ENCODE results near the gene ALDH7A1.
"Not testable (repeated sequence)": the region's sequence is repeated elsewhere in the genome, so short reads cannot be mapped to it uniquely, and the experiment has no call there.

ALDH7A1 gene

GRCh38 chr5:126527892-126528291 lies 67.1 kb downstream of the ALDH7A1 start:
- no peak for DNase-seq

DNA sequence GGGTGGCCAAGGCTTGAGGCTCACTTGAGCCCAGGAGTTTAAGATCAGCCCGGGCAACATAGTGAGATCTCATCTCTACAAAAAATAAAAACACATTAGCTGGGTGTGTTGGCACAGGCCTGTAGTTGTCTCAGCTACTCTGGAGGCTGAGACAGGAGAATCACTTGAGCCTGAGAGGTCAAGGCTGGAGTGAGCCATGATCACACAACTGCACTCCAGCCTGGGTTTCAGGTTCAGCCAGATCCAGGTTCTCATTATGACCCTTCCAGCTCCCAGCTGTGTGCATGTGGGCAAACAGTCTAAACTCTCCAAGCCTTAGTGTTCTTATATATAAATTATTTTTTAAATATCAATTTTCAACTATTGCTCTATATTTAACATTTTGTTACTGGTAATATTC lies 67.9 kb downstream of the ALDH7A1 start:
- no peak for DNase-seq

DNA sequence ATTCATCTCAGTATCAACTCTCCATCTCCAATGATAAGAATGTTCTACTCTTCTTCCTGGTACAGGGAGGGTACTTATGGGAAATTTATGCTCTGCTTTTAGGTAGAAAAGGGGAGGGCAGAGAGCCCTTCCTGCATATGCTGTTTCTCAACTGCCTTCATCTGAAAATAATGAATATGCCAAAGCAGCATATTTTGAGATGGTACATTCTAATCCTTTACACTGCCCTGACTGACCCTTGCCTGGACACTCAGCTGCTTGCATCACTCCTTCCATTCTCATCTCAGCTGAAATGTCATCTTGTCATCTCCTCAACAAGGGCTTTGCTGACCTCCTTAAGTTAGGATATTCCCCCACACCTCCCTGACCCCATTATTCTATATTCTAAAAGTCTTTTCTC lies 68.5 kb downstream of the ALDH7A1 start:
- no peak for DNase-seq

DNA sequence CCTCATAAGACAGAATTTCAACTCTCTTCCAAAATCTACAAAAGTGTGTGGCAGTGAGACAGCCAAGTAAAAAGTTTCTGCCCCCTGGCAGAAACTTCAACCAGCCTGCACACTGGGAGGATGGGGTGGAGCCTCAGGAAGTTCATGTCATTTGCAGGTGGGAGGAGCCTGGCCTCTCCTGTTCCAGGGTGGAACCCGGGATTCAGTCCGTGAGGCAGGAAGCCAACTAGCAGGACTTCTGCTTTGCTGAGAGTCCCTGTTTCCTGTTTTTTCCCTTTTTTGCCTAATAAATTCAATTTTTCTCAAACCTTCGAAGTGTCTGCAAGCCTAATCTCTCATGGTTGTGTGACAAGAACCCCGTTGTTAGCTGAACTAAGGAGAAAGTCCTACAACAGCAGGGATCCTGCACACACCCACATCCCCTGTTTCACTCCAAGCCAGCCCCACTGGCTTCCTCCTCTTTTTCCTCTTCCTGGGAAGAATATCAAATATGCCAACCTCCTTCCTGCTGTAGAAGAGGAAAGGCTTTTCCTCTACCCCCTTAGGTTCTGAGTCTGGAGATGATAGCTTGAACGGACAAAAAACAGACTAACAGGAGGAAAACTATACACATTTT lies 69.3 kb downstream of the ALDH7A1 start:
- DNase-seq, result no peak

DNA sequence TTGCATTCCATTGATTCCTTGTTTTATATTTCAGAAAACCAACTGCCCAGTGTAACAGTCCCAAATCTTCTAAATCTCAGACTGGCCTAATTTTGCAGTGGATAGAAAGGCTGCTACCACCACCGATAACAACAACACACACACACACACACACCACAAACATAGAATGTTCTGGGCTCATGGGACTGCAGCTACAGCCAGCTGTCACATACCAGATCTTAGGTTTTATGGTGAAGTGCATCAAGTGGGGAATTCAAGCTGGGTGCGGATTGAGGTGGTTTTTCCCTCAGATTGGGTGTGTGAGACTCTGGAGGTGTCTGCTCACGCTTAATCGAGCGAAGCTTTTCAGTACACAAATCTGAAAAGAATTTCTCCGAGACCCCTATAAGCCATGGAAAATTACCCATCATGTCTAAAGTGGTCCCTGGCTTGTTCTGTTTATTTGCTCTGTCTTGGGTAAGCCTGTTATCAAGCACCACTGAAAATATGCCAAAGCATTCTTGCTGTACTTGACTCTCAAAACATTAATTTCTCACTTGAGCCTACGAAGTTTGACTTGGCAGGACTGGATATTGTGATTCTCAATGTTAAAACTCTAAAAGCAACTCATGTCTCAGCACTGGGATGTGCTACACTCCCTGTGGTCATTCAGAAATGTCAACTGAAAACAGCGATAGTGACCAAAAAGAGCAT lies 71.1 kb downstream of the ALDH7A1 start:
- DNase-seq, result no peak

DNA sequence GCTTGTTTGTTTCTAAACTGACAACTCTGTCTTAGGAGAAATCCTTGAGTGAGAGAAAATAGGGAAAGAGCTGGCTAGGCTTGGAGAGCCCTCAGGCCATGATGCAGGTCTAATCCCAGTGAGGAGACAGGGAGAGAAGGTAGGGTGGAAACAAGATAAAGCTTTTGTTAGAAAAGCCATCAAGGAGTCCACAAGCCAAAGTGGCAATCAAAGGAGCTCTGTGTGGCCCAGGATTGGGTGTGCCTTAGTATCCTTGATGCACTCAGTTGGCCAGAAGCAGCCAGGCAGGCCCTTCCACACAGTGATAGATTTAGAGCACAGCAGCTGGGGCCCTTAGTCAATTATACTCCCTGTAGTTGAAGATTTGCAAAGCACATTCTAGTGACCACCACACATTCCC lies 73.9 kb downstream of the ALDH7A1 start:
- no peak for DNase-seq

DNA sequence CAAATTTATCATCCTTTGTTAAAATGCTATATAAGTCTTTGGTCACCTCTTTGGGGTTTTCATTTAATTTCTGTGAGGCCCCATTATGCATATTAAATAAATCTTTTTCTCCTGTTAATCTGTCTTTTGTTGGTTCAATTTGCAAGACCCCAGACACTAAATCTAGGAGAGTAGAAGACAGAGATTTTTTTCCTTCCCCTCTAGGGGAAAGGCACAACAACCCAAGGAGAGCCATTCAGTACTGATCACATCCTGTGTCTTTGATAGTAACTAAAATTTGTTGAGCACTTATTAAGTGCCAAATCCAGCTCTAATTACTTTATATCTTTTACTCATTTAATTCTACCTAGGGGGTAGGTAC lies 74.4 kb downstream of the ALDH7A1 start:
- no peak for DNase-seq

DNA sequence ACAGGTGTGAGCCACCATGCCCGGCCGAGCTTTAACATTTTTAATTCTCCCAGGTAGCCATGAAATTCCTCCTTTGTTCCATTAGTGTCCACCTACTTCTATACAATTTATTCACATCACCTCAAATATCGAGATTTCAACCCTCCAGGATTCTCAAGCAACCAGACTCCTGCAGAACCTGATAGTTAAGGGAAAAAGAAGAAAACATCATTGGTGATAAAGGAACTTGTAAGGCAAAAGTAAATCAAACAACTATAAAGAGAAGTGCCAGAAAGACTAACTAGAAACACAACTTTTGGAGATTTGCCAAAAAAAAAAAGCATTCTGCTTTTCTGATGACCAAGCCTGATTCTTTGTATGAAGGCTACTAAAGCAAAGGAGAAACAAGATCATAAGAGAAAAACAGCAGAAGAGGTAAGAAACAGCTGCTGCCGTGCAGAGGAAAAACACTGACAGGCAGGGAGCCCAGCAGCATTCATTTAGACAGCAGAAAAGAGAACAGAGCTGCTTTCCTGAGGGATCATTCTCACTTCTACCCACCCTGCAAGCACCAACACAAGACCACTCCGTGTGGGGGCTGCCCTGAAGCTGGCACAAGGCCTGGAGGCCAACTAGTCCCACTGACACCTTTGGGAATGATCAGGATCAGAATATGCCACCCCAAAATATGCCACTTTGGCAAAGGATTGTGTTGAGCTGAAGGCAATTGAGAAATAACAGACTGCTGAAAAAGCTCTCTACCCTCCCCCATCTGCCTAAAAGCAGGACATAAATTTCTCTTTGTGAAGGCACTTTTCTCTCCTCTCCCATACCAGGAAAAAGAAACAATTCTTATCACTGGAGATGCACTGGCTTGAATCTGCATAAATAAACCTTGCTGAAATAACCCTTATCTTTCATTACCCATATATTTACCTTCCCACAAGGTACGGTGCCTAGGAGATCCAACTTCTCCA lies 75.1 kb downstream of the ALDH7A1 start:
- no peak for DNase-seq

- DNase-seq, result not testable (repeated sequence)
Measured at GRCh38 chr5:126519223-126519622, 75.8 kb downstream of the ALDH7A1 start.

DNA sequence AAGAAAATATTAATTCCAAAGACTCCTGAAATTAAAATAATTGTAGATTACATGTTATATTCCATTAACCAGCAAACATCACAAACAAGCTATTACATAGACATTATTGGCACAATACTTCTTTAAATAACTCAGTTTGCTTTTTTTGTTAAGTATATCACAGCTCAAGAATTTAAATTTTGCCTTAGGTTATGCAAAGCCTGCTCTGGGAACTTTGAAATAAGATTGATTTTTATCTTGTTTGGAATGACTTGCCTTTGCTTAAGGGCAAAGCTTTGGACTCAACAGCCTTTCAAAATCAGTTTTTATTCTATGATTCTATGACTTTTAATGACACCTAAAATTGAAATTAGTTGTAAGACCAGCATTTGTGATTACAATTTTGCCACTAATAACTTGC lies 78.2 kb downstream of the ALDH7A1 start:
- no peak for DNase-seq

GRCh38 chr5:126516133-126516532 lies 78.9 kb downstream of the ALDH7A1 start:
- DNase-seq, result no peak

DNA sequence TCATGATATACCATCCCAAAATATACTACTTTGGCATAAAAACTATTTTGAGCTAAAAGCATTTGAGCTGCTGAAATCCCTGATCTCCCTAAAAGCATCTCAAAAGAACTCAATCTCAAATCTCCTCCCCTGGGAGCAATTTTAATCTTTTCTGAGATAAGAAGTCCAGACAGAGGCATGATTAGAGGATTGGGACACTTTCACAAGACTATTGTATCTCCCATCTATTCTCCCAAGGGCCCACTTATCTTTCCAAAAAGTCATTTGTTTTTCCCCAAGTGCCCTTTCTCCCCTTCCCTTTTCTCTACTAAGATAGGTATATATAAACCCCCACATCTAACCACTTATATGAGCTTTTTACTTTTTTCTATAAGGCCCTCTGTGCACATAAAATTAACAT lies 79.7 kb downstream of the ALDH7A1 start:
- DNase-seq, result no peak

DNA sequence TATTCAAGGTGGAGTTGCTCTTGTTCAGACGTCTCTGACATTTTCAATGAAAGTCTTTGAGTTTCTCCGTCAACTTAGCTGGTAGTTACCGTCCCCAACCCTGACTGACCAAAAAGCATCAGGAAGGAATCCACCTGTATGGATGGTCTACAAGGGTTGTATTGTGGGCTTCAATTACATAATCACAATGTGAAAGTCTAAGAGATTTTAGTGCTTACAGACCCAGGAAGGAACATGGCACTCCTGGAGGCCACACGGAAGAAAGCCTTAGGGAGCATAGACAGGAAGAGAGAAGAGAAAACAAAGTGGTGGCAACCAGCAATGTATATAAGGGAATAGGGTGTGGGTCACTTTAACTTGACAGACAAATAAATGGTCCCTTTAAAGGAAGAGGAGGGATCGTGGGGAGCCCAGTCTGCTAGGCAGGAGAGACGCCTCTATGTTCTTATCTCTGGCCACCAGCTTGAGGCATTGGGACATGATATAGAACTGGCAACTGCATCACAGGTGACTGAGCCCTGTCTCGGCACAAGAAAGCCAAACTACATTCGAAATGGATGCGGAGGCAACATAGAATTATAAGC lies 80.4 kb downstream of the ALDH7A1 start:
- no peak for DNase-seq

DNA sequence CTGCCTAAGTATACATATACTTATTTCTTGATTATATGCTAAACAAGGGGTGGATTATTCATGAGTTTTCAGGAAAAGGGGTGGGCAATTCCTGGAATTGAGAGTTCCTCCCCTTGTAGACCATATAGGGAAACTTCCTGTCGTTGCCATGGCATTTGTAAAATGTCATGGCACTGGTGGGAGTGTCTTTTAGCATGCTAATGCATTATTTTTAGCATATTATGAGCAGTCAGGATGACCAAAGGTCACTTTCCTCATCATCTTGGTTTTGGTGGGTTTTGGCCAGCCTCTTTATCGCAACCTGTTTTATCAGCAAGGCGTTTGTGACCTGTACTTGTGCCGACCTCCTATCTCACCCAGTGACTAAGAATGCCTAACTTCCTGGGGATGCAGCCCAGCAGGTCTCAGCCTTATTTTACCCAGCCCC lies 80.9 kb downstream of the ALDH7A1 start:
- DNase-seq, result no peak

DNA sequence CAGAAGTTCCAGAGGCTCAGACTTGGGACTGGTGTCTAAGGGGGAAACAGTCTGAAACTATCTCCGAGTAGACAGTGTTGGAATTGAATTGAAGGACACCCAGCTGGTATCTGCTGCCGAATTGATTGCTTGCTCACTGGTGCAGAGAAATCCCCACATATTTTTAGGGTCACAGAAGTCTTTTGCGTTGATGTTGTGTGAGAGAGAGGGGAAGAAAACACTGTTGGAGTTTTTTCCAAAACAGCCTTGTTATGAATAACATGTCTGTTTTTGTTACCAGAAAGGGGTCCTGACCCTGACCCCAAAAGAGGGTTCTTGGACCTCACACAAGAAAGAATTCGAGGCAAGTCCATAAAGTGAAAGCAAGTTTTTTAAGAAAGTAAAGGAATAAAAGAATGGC lies 81.3 kb downstream of the ALDH7A1 start:
- DNase-seq, result no peak

- no peak for DNase-seq
Measured at GRCh38 chr5:126513302-126513701, 81.7 kb downstream of the ALDH7A1 start.

DNA sequence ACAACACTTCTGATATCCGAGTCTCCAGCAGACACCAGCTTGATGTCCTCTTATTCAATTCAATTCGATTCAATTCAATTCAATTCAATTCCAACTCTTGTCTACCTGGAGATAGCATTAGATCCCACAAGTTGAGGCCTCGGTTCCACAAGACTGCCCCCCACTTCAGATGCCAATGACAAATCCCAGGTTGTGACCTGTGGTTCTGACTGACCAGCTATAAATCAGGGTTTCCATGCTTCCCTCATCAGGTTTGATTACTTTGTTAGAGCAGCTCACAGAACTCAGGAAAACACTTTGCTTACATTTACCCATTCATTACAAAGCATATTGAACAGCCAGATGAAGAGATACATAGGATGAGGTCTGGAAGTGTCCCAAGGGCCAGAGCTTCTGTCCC lies 82.6 kb downstream of the ALDH7A1 start:
- DNase-seq, result no peak

DNA sequence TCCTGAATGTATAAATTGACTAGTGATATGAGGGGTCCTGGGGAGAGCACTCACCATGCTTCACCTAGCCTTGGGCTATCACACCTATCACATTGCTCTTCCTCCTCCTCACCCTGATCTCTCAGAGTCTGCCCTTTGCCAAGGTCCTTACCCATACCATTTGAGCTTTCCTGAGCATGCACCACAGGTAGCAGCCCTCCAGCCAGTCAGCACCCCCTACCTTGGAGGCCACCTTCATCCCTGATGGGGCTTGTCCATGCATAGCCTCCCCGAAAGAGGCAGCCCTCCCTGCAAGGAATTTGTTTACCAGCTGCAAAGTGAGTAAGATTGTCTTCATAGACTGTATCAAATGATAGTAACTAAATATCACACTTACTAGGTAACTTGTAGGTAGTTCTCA lies 83.1 kb downstream of the ALDH7A1 start:
- no peak for DNase-seq

DNA sequence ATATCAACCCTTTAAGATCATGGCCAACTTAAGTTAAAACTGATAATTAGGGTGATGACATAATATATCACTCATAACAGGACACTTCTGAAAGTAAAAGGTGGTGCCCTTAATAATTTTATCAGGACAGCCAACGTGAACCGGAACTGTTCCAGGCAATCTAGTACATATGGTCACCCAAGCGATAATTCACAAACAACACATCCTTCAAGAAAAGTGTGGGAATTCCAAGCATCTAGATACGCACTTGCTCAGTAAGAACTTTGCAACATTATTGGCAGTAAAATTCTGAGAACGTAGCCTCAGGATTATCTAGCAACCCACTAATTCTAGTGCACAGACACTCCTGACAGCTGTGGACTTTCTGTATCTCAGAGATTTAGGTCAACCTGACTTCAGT lies 85.7 kb downstream of the ALDH7A1 start:
- no peak for DNase-seq

- peak; percentile 33 for DNase-seq
Measured at GRCh38 chr5:126508962-126509279, 86.1 kb downstream of the ALDH7A1 start.

DNA sequence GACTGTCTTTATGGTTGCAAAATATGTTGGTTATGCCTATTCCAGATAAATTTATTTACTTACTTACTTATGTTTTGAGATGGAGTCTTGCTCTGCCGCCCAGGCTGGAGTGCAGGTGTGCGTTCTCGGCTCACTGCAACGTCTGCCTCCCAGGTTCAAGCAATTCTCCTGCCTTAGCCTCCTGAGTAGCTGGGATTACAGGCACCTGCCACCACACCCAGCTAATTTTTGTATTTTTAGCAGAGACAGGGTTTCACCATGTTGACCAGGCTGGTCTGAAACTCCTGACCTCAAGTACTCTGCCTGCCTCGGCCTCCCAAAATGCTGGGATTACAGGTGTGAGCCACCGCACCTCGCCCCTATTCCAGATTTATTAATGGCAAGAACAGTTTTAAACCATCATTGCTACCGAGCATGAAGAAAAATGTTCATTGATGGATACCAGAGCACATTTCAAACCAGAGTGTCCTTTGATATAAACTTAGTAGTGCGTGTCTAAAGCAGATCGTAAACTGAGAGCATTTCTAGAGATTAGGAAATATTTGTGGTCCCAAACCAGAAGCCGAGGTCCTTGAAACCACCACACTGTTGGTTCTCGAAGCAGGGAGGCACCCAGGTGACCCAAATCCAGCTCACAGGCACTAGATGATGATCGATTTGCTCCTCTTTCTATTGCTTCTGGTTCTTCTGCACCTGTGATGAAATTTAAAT lies 86.6 kb downstream of the ALDH7A1 start:
- no peak for DNase-seq

DNA sequence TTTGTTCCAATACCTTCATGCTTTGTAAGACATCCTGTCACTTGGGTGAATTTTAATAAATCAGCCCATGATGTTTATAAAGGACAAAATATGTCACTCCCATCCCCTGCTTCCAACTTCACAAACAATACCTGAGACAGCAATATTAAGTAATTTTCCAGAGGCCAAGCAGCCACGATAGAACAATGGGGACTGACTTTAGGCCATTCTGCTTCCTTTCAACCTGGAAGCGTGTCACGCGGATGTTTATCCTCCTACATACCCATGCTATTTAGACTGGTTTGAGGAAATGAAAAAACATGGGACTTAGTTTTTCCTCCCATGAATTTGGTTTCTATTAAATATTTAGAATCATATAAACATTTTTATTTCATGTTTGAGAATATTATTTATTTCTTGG lies 88.9 kb downstream of the ALDH7A1 start:
- DNase-seq, result no peak

DNA sequence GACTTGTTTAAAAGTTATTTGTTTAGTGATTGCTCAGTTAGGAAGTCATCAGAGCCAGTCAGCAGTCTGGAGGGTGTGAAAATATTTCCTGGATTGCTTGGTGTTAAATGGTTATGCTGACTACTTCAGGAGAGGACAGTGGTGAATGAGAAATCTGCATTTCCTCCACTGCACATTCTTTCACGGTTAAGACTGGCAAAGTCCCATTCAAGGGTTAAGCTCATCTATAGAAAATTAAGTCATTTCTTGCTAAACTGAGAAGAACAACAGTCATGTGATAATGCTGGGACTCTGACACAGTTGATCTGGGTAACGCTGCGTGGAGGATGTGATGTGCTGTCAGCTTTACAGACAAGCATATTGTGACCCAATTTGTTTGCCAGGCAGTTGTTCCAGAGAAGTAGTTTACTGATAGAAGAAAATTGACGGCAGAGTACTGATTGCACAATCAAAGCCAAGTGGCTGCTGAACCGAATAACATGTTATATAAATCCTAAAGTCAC lies 91.4 kb downstream of the ALDH7A1 start:
- DNase-seq, result peak; percentile 18

Measured in activated CD4-positive, alpha-beta T cell treated with anti-CD3 and anti-CD28 coated beads, Interleukin-2, amount 50 U/mL, for 16 hours (primary cell).